CD14-positive monocyte (primary cell): ENCODE results near the gene ANTXR1. TPM values are rescaled to one million over a fixed set of nuclear protein-coding genes. Genes with fewer than 3 reads are reported as not detected.

ENCODE experiments used
- DNase-seq, 3 donors: peaks; one replicate each; pipeline ENCODE4 v3.0.0-alpha.2; 2011 to 2022
- H2AFZ ChIP-seq: 2 replicates; pipeline ENCODE4 v1.6.0; 2012; ENCODE audit warnings: mild to moderate bottlenecking, low read depth, low read length, inconsistent platforms; ENCODE audit not compliant: insufficient read depth, poor library complexity, severe bottlenecking
- H3K27ac ChIP-seq, 2 donors: 1 replicate in 1 of 2; 2 replicates in 1 of 2; pipeline ENCODE4 v1.5.1; 2012 to 2013; ENCODE audit warnings: low read length in 2 of 2, control low read depth in 1 of 2, inconsistent platforms in 1 of 2, low read depth in 1 of 2, mild to moderate bottlenecking in 1 of 2
- H3K27me3 ChIP-seq, 2 donors: one replicate each; pipeline versions ENCODE4 v1.6.0 to v1.6.1; 2011 to 2013; ENCODE audit warnings: low read length in 2 of 2; ENCODE audit not compliant: control insufficient read depth in 2 of 2, insufficient read depth in 2 of 2
- H3K36me3 ChIP-seq, 2 donors: replicated peaks in 1 of 2; 1 replicate in 1 of 2; 2 replicates in 1 of 2; pipeline versions ENCODE4 v1.5.1 to v1.6.1; 2012 to 2013; ENCODE audit warnings: low read length in 2 of 2, control low read depth in 1 of 2, inconsistent platforms in 1 of 2, mild to moderate bottlenecking in 1 of 2; ENCODE audit not compliant: insufficient read depth in 2 of 2, control insufficient read depth in 1 of 2
- H3K4me1 ChIP-seq, 2 donors: 1 replicate in 1 of 2; 2 replicates in 1 of 2; pipeline versions ENCODE4 v1.5.1 to v1.6.1; 2012 to 2013; ENCODE audit warnings: low read length in 2 of 2, control low read depth in 1 of 2, inconsistent platforms in 1 of 2, mild to moderate bottlenecking in 1 of 2, moderate library complexity in 1 of 2; ENCODE audit not compliant: insufficient read depth in 2 of 2, control insufficient read depth in 1 of 2
- H3K4me2 ChIP-seq: replicated peaks from 2 replicates; pipeline ENCODE3; 2012; ENCODE audit warnings: low read length, moderate library complexity, mild to moderate bottlenecking; ENCODE audit not compliant: poor library complexity, severe bottlenecking; ENCODE audit errors: extremely low read depth
- H3K4me3 ChIP-seq, 3 experiments: fragments of 200-600 bp in 1 of 3; sonication (generic) in 1 of 3; replicated peaks in 1 of 3; 1 replicate in 2 of 3; 2 replicates in 1 of 3; pipeline ENCODE4 v1.5.1; 2011 to 2013; ENCODE audit warnings: low read length in 3 of 3, mild to moderate bottlenecking in 3 of 3, control low read depth in 2 of 3, low read depth in 2 of 3, inconsistent platforms in 1 of 3, moderate library complexity in 1 of 3
- H3K79me2 ChIP-seq: 2 replicates; pipeline ENCODE4 v1.6.0; 2012; ENCODE audit warnings: mild to moderate bottlenecking, control low read depth, inconsistent platforms, low read length, moderate library complexity; ENCODE audit not compliant: insufficient read depth
- H3K9ac ChIP-seq: 2 replicates; pipeline ENCODE4 v1.6.0; 2017; ENCODE audit warnings: low read length, mild to moderate bottlenecking; ENCODE audit not compliant: insufficient read depth, poor library complexity, severe bottlenecking
- H3K9me3 ChIP-seq, 2 donors: replicated peaks in 1 of 2; 1 replicate in 1 of 2; 2 replicates in 1 of 2; pipeline versions ENCODE4 v1.5.1 to v1.6.1; 2012 to 2013; ENCODE audit warnings: low read length in 2 of 2, control low read depth in 1 of 2; ENCODE audit not compliant: control insufficient read depth in 1 of 2, insufficient read depth in 1 of 2
- H4K20me1 ChIP-seq: 2 replicates; pipeline ENCODE4 v1.6.0; 2012; ENCODE audit warnings: mild to moderate bottlenecking, low read length, control low read depth, moderate library complexity; ENCODE audit not compliant: insufficient read depth
- H3K27ac Mint-ChIP-seq, 7 donors: one replicate each; pipeline ENCODE4 v1.8.0; 2020; ENCODE audit warnings: mild to moderate bottlenecking in 7 of 7, mixed read lengths in 7 of 7, moderate library complexity in 6 of 7, inconsistent platforms in 2 of 7
- H3K27me3 Mint-ChIP-seq, 3 donors: one replicate each; pipeline ENCODE4 v1.8.0; 2021 to 2022; ENCODE audit warnings: low read depth in 3 of 3, mild to moderate bottlenecking in 3 of 3, mixed read lengths in 3 of 3, moderate library complexity in 3 of 3, inconsistent platforms in 1 of 3
- H3K36me3 Mint-ChIP-seq, 2 donors: one replicate each; pipeline ENCODE4 v1.8.0; 2020; ENCODE audit warnings: mixed read lengths in 2 of 2, inconsistent platforms in 1 of 2, mild to moderate bottlenecking in 1 of 2
- H3K4me1 Mint-ChIP-seq: one replicate; pipeline ENCODE4 v1.8.0; 2020; ENCODE audit warnings: mild to moderate bottlenecking, mixed read lengths
- H3K4me3 Mint-ChIP-seq, 2 donors: one replicate each; pipeline ENCODE4 v1.8.0; 2020; ENCODE audit warnings: mild to moderate bottlenecking in 2 of 2, mixed read lengths in 2 of 2, moderate library complexity in 1 of 2
- H3K9me3 Mint-ChIP-seq, 7 donors: one replicate each; pipeline ENCODE4 v1.8.0; 2020 to 2022; ENCODE audit warnings: mixed read lengths in 7 of 7, mild to moderate bottlenecking in 6 of 7, moderate library complexity in 6 of 7, inconsistent platforms in 2 of 7
- WGBS: methylation state at CpG from one replicate; pipeline ENCODE4 v1.1.5; 2013; ENCODE audit warnings: missing lambda C conversion rate; ENCODE audit not compliant: insufficient coverage; 5-methylcytosine and 5-hydroxymethylcytosine counted together
- intact Hi-C, 2 donors: fragments of 100-400 bp; cut with micrococcal nuclease; formaldehyde crosslinking; loops; one replicate each; pipeline versions ENCODE4 v1.15.0 to v1.15.1; 2023
- polyA plus RNA-seq, 3 donors: library from polyadenylated mRNA; depleted of rRNA in 1 of 3; unstranded in 2 of 3; stranded (reverse) in 1 of 3; fragments of 300-500 nt in 2 of 3; fragments of >200 nt in 1 of 3; fragmentation: Illumina TruSeq in 2 of 3; gene quantifications; 1 replicate in 2 of 3; 2 replicates in 1 of 3; pipeline ENCODE4 v1.2.3, GENCODE V29; 2012 to 2021
- TF ChIP-seq, protein P1 (sequence below): fragments of 200-600 bp; IDR thresholded peaks from one replicate; pipeline ENCODE4 v1.8.0; 2022; ENCODE audit warnings: antibody characterized with exemption, mild to moderate bottlenecking

The ANTXR1 gene
- polyA plus RNA-seq, 3 donors, result not detected

GRCh38 chr2:69097148-69097610 is 84.2 kb downstream of the ANTXR1 start:
- Histone ChIP-seq H3K4me1 (peaks cover 0 to 5% of the 10 kb centered on the region in 2 donors), H4K20me1 (no peaks in the 10 kb centered on the region), H3K9ac (no peak overlapping the region), H3K79me2 (no peaks in the 10 kb centered on the region), H2AFZ (no peak overlapping the region), H3K9me3 (no peaks in the 10 kb centered on the region), H3K36me3 (no peaks in the 10 kb centered on the region), H3K4me2 (no peak overlapping the region), H3K4me3 (no peak overlapping the region), H3K27ac (no peak overlapping the region), H3K27me3 (no peaks in the 10 kb centered on the region)
- Mint-ChIP-seq H3K27me3 (peaks cover 0 to 3% (median 3%) of the 10 kb centered on the region in 3 donors), H3K4me1 (peaks cover 8% of the 10 kb centered on the region), H3K4me3 (no peak overlapping the region), H3K9me3 (peaks cover 0 to 3% (median 0%) of the 10 kb centered on the region in 7 donors), H3K27ac (no peak overlapping the region), H3K36me3 (no peaks in the 10 kb centered on the region)
- DNase-seq, result no peak
- no CpG with 5 or more reads among the region's 2 CpGs for WGBS
- TF ChIP-seq, protein P1, sequence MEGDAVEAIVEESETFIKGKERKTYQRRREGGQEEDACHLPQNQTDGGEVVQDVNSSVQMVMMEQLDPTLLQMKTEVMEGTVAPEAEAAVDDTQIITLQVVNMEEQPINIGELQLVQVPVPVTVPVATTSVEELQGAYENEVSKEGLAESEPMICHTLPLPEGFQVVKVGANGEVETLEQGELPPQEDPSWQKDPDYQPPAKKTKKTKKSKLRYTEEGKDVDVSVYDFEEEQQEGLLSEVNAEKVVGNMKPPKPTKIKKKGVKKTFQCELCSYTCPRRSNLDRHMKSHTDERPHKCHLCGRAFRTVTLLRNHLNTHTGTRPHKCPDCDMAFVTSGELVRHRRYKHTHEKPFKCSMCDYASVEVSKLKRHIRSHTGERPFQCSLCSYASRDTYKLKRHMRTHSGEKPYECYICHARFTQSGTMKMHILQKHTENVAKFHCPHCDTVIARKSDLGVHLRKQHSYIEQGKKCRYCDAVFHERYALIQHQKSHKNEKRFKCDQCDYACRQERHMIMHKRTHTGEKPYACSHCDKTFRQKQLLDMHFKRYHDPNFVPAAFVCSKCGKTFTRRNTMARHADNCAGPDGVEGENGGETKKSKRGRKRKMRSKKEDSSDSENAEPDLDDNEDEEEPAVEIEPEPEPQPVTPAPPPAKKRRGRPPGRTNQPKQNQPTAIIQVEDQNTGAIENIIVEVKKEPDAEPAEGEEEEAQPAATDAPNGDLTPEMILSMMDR, result no peak
- intact Hi-C loops, result loop anchor here in 1 of 2 donors (10.0 kb wide), 1 partner anchor 108 kb away; no protein-coding TSS in a partner anchor

- peaks cover 7% of the 10 kb centered on the region for H3K4me1 Mint-ChIP-seq
- H3K4me1 ChIP-seq, result no peaks in the 10 kb centered on the region
- no peak overlapping the region for H3K27ac Mint-ChIP-seq
- peaks cover 0 to 4% (median 3%) of the 10 kb centered on the region in 3 donors for H3K27me3 Mint-ChIP-seq
- no peaks in the 10 kb centered on the region for H3K36me3 ChIP-seq
- no peaks in the 10 kb centered on the region for H3K9me3 ChIP-seq
- H3K27me3 ChIP-seq, result no peaks in the 10 kb centered on the region
- TF ChIP-seq, protein P1, result no peak
- no peak for DNase-seq
- no peaks in the 10 kb centered on the region for H3K36me3 Mint-ChIP-seq
- H3K4me2 ChIP-seq, result no peak overlapping the region
- intact Hi-C loops, result loop anchor here in 1 of 2 donors (10.0 kb wide), 1 partner anchor 107 kb away; no protein-coding TSS in a partner anchor
- no peak overlapping the region for H3K27ac ChIP-seq
- H2AFZ ChIP-seq, result no peak overlapping the region
- no peaks in the 10 kb centered on the region for H3K79me2 ChIP-seq
- H3K9me3 Mint-ChIP-seq, result peaks cover 0 to 3% (median 0%) of the 10 kb centered on the region in 7 donors
- no peaks in the 10 kb centered on the region for H4K20me1 ChIP-seq
- no peak overlapping the region for H3K4me3 Mint-ChIP-seq
- H3K9ac ChIP-seq, result no peak overlapping the region
- no peak overlapping the region for H3K4me3 ChIP-seq
- WGBS, result no CpG with 5 or more reads among the region's 2 CpGs
Observed at GRCh38 chr2:69097891-69098655, 85.1 kb downstream of the ANTXR1 start.
